Mucosa of rectum (tissue), 2 donors: ENCODE results near the gene SUPT5H.

ENCODE experiments used
- H3K27ac ChIP-seq, 2 donors: one replicate each; pipeline ENCODE4 v1.7.0; 2013; ENCODE audit warnings: inconsistent platforms in 2 of 2, low read depth in 2 of 2, low read length in 2 of 2
- H3K27me3 ChIP-seq, 2 donors: one replicate each; pipeline ENCODE4 v1.7.0; 2013; ENCODE audit warnings: low read length in 2 of 2; ENCODE audit not compliant: control insufficient read depth in 2 of 2, insufficient read depth in 2 of 2
- H3K36me3 ChIP-seq, 2 donors: one replicate each; pipeline ENCODE4 v1.7.0; 2013; ENCODE audit warnings: low read length in 2 of 2; ENCODE audit not compliant: control insufficient read depth in 2 of 2, insufficient read depth in 2 of 2
- H3K4me1 ChIP-seq, 2 donors: one replicate each; pipeline ENCODE4 v1.7.0; 2013; ENCODE audit warnings: low read length in 2 of 2, mild to moderate bottlenecking in 1 of 2; ENCODE audit not compliant: control insufficient read depth in 2 of 2, insufficient read depth in 2 of 2
- H3K4me3 ChIP-seq, 2 donors: one replicate each; pipeline ENCODE4 v1.7.0; 2013; ENCODE audit warnings: low read length in 2 of 2
- H3K9ac ChIP-seq, 2 donors: one replicate each; pipeline ENCODE4 v1.7.0; 2013; ENCODE audit warnings: low read length in 2 of 2, low read depth in 1 of 2, mild to moderate bottlenecking in 1 of 2
- H3K9me3 ChIP-seq, 2 donors: one replicate each; pipeline ENCODE4 v1.7.0; 2013; ENCODE audit warnings: low read length in 2 of 2; ENCODE audit not compliant: control insufficient read depth in 2 of 2
- donor health status: healthy.
- donor health status: Normal muscosa, but diverticular disease.

The SUPT5H gene

DNA sequence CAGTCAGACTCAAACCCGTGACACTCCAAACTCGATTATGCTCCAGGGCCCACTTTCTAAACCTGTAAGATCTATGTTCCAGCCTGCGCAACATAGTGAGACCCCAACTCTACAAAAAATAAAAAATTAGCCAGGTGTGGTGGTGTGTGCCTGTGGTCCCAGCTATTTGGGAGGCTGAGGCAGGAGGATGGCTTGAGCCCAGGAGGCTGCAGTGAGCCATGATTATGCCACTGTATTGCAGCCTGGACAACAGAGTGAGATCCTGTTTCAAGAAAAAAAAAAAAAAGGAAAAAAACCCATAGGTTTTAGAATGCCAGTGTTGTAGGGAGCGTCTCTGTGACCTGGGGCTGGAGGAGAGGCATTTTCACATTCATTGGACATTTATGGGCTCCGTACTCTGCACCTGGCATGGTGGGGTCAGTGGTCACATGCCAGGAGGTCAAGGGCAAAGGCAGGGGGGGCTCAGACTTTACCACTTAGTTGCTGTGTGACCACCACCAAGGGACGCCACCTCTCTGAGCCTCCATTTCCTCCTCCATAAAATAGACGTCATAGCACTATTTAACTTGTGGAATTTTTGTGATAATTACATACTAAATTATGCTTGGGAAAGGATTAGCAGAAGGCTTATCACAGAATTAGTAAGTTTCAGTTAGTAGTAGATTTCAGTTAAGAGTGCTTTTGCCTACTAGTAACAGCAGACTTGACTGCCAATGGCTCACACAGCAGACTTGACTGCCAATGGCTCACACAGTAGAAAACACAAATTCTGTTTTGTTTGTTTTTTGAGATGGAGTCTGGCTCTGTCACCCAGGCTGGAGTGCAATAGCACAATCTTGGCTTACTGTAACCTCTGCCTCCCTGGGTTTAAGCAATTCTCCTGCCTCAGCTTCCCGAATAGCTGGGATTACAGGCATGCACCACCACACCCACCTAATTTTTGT lies 75.4 kb downstream of the SUPT5H start:
- Histone ChIP-seq H3K9me3 (no peaks in the 10 kb centered on the region), H3K4me3 (no peak overlapping the region), H3K36me3 (no peaks in the 10 kb centered on the region), H3K9ac (no peak overlapping the region), H3K27me3 (peaks cover 16 to 18% of the 10 kb centered on the region in 2 donors), H3K4me1 (peaks cover 0 to under 1% of the 10 kb centered on the region in 2 donors), H3K27ac (no peak overlapping the region)

- peak overlapping the region in 1 of 2 donors; percentile 16 for H3K27ac ChIP-seq
- H3K9me3 ChIP-seq: no peaks in the 10 kb centered on the region
- H3K36me3 ChIP-seq: no peaks in the 10 kb centered on the region
- H3K4me3 ChIP-seq: no peak overlapping the region
- H3K9ac ChIP-seq: no peak overlapping the region
- H3K27me3 ChIP-seq: no peaks in the 10 kb centered on the region
- no peaks in the 10 kb centered on the region for H3K4me1 ChIP-seq
Measured at GRCh38 chr19:39524495-39524894, 79.1 kb downstream of the SUPT5H start.

DNA sequence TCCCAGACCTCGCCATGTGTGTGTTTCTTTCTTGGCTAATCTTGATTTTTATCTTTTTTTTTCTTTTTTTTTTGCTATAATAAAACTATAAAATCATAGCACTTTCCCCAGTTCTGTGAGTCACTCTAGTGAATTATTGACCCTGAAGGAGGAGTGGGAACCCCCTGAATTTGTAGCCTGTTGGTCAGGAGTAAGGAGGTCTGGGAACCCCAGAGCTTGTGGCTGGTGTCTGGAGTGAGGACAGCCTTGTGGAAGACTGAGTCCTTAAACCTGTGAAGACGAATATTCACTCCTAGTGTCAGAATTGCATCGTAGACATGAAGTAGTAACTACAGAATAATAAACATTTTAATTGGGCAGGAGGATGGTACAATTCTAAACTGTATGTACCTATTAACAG lies 79.8 kb downstream of the SUPT5H start:
- no peak overlapping the region for H3K9ac ChIP-seq
- no peaks in the 10 kb centered on the region for H3K27me3 ChIP-seq
- no peaks in the 10 kb centered on the region for H3K9me3 ChIP-seq
- no peaks in the 10 kb centered on the region for H3K4me1 ChIP-seq
- no peak overlapping the region for H3K4me3 ChIP-seq
- no peak overlapping the region for H3K27ac ChIP-seq
- H3K36me3 ChIP-seq: no peaks in the 10 kb centered on the region
